ENCODE measurements around the gene GRID2IP. TPM values are rescaled to one million over a fixed set of nuclear protein-coding genes. Genes with fewer than 3 reads are reported as not detected.

Gene GRID2IP
- total and polyA plus RNA-seq, 2 of the 8 experiments (the other 6 are each of a cell fraction or from before 2014, with no cell fraction given) = 0.80 to 1.3 TPM

GRCh38 chr7:6536262-6537260 is 14.7 kb downstream of the GRID2IP start:
- Histone ChIP-seq H3K4me2 (ENCODE audit: insufficient read depth in 1 of 2, low read depth in 2 of 2, low read length in 2 of 2) (peak overlapping the region; percentile 60 to 83), H3K23ac (ENCODE audit: insufficient read length) (no peak overlapping the region), H2BK120ac (replicated peaks; ENCODE audit: low read depth, low read length) (no peak overlapping the region), H3K27ac (ENCODE audit: low read depth, low read length) (no peak overlapping the region), H3K4ac (replicated peaks; ENCODE audit: insufficient read length, low read depth, low read length) (no peak overlapping the region), H2BK15ac (ENCODE audit: low read length) (no peak overlapping the region), H2BK20ac (ENCODE audit: low read length) (no peak overlapping the region), H3K4me3 (ENCODE audit: extremely low read depth in 1 of 4, insufficient read depth in 2 of 4, low read depth in 3 of 4, low read length in 4 of 4) (peak overlapping the region; percentile 58 to 75 (median 67)), H4K91ac (replicated peaks; ENCODE audit: insufficient read length, low read length) (no peak overlapping the region), H3K79me1 (ENCODE audit: low read depth, low read length) (no peaks in the 10 kb centered on the region; the same call in 1 of the 2 replicates), H3K36me3 (ENCODE audit: control insufficient read depth in 2 of 4, insufficient read depth in 4 of 4, low read length in 3 of 4) (no peaks in the 10 kb centered on the region), H4K5ac (ENCODE audit: insufficient read length, low read depth, low read length) (no peak overlapping the region), H3K9ac (replicated peaks in 1 of 4; ENCODE audit: extremely low read depth in 1 of 4, low read depth in 3 of 4, low read length in 3 of 4) (no peak overlapping the region), H2BK12ac (ENCODE audit: low read depth, low read length) (no peak overlapping the region), H4K20me1 (replicated peaks in 1 of 2; ENCODE audit: control insufficient read depth in 1 of 2, insufficient read depth in 2 of 2, low read length in 2 of 2) (peaks cover 0 to 3% of the 10 kb centered on the region in 2 experiments), H3K23me2 (ENCODE audit: low read depth, low read length) (peaks cover 6% of the 10 kb centered on the region; the same call in 1 of the 2 replicates), H2AFZ (ENCODE audit: low read length) (no peak overlapping the region), H2BK5ac (ENCODE audit: low read depth, low read length) (no peak overlapping the region), H3K4me1 (replicated peaks in 1 of 4; ENCODE audit: control insufficient read depth in 3 of 4, insufficient read depth in 4 of 4, low read length in 3 of 4) (peaks cover 0 to 3% (median 2%) of the 10 kb centered on the region in 4 experiments; a peak in 4 of 7 replicates), H3K9me3 (ENCODE audit: insufficient read depth in 2 of 2, low read depth in 1 of 2, low read length in 1 of 2) (no peaks in the 10 kb centered on the region), H3K79me2 (ENCODE audit: control insufficient read depth in 1 of 2, insufficient read depth in 2 of 2, low read length in 2 of 2) (no peaks in the 10 kb centered on the region), H3K14ac (ENCODE audit: insufficient read length) (no peak overlapping the region), H3K18ac (ENCODE audit: extremely low read depth, low read length) (no peak overlapping the region; the same call in 1 of the 2 replicates), H3K27me3 (replicated peaks in 1 of 4; ENCODE audit: control insufficient read depth in 3 of 4, extremely low read depth in 1 of 4, insufficient read depth in 3 of 4, low read length in 3 of 4) (peaks cover 3 to 36% (median 32%) of the 10 kb centered on the region in 4 experiments), H4K8ac (ENCODE audit: extremely low read depth, insufficient read depth, low read length) (no peak overlapping the region), H2AK5ac (ENCODE audit: low read depth, low read length) (no peak overlapping the region), H3K56ac (replicated peaks; ENCODE audit: insufficient read length, low read depth, low read length) (no peak overlapping the region)
- WGBS, 2 experiments (ENCODE audit: extremely low coverage in 1 of 2, insufficient coverage in 1 of 2, insufficient read length in 1 of 2, insufficient replicate concordance in 2 of 2, low coverage in 1 of 2, low lambda C conversion rate in 2 of 2, missing lambda C conversion rate in 1 of 2) = 1% methylated on average over 15 of the region's 56 CpGs; no CpG with 5 or more reads in 1 of the 2 experiments
- TF ChIP-seq KDM4A (IDR thresholded peaks at IDR 0.05; ENCODE audit: low read depth, low read length, severe bottlenecking) (peak; percentile 76), SIN3A (conservative IDR thresholded peaks at IDR 0.05 in 1 of 2, IDR thresholded peaks at IDR 0.05 in 1 of 2; ENCODE audit: low read depth in 1 of 2, low read length in 2 of 2) (no peak), KDM1A (IDR thresholded peaks at IDR 0.05; ENCODE audit: borderline replicate concordance, low read length) (peak; percentile 13; the same call in 1 of the 2 replicates), SIRT6 (IDR thresholded peaks at IDR 0.05; ENCODE audit: low read length) (no peak)
- no peak for FAIRE-seq
- ChIA-PET POLR2A (ENCODE audit: partially characterized antibody) (interaction anchor here (0.7 to 1.0 kb wide), 2 partner anchors 14 to 39 kb away, joined by 3 read pairs; no protein-coding TSS in a partner anchor), CTCF (ENCODE audit: partially characterized antibody) (interaction anchor here (0.7 to 2.7 kb wide), 7 partner anchors 9 to 33 kb away, joined by 3 to 12 read pairs (median 4); no protein-coding TSS in a partner anchor)
- DNase-seq (ENCODE audit: low read depth in 1 of 2, low spot score in 2 of 2) = peak; percentile 41 to 81
